Measurements from ENCODE around the gene CFAP91.
A peak's percentile ranks its signal among the peaks of the same experiment; 100 is the strongest.

Gene CFAP91

GRCh38 chr3:119702530-119703527, at the start of gene CFAP91:
CFAP91 (plus strand) TSS chr3:119703022; CDS start chr3:119703099, 77 bp downstream.
- peak; percentile 95 for DNase-seq (ENCODE audit: low read depth)

- DNase-seq (ENCODE audit: low read depth), result no peak
Observed at GRCh38 chr3:119653876-119654275, 48.9 kb upstream of the CFAP91 start.

GRCh38 chr3:119657887-119658702, 44.7 kb upstream of the CFAP91 start:
- DNase-seq (ENCODE audit: low read depth), result no peak

GRCh38 chr3:119658994-119659393, 43.8 kb upstream of the CFAP91 start:
- no peak for DNase-seq (ENCODE audit: low read depth)

- no peak for DNase-seq (ENCODE audit: low read depth)
Observed at GRCh38 chr3:119659606-119660291, 43.1 kb upstream of the CFAP91 start.

- no peak for DNase-seq (ENCODE audit: low read depth)
Observed at GRCh38 chr3:119660474-119661440, 42.1 kb upstream of the CFAP91 start, which contains the start of gene POPDC2. POPDC2 (minus strand) TSS chr3:119660589; CDS start chr3:119660423, 166 bp downstream.

GRCh38 chr3:119662604-119663373, 40.0 kb upstream of the CFAP91 start:
- no peak for DNase-seq (ENCODE audit: low read depth)

GRCh38 chr3:119663885-119664284, 38.9 kb upstream of the CFAP91 start:
- peak; percentile 69 for DNase-seq (ENCODE audit: low read depth)

GRCh38 chr3:119664370-119664769, 38.5 kb upstream of the CFAP91 start:
- DNase-seq (ENCODE audit: low read depth), result peak; percentile 14

- peak; percentile 28 for DNase-seq (ENCODE audit: low read depth)
Observed at GRCh38 chr3:119664850-119665379, 37.9 kb upstream of the CFAP91 start.

GRCh38 chr3:119665954-119666559, 36.8 kb upstream of the CFAP91 start:
- no peak for DNase-seq (ENCODE audit: low read depth)

- peak; percentile 28 for DNase-seq (ENCODE audit: low read depth)
Observed at GRCh38 chr3:119669906-119670570, 32.8 kb upstream of the CFAP91 start.

GRCh38 chr3:119672776-119673175, 30.0 kb upstream of the CFAP91 start:
- DNase-seq (ENCODE audit: low read depth), result no peak

GRCh38 chr3:119673875-119674274, 28.9 kb upstream of the CFAP91 start:
- DNase-seq (ENCODE audit: low read depth), result no peak

- DNase-seq (ENCODE audit: low read depth), result no peak
Observed at GRCh38 chr3:119675188-119675874, 27.5 kb upstream of the CFAP91 start.

GRCh38 chr3:119676020-119676419, 26.8 kb upstream of the CFAP91 start:
- DNase-seq (ENCODE audit: low read depth), result no peak

GRCh38 chr3:119676771-119677640, 25.8 kb upstream of the CFAP91 start, which contains the start of gene COX17:
COX17 (minus strand) TSS chr3:119677406; CDS start chr3:119677310, 96 bp downstream.
- peak; percentile 95 for DNase-seq (ENCODE audit: low read depth)
